Astrocyte (in vitro differentiated cells and primary cell): ENCODE data around the gene MBP.

Source experiments
- EZH2 ChIP-seq: IDR thresholded peaks from 2 replicates; pipeline ENCODE4 v1.6.1; 2012; ENCODE audit warnings: mild to moderate bottlenecking, low read length, inconsistent platforms; ENCODE audit not compliant: insufficient read depth
- TF ChIP-seq, protein P1 (sequence below): IDR thresholded peaks from 2 replicates; pipeline ENCODE4 v1.5.1; 2011; ENCODE audit warnings: low read depth, mild to moderate bottlenecking, inconsistent platforms, low read length, moderate library complexity; ENCODE audit not compliant: insufficient read depth

DNA sequence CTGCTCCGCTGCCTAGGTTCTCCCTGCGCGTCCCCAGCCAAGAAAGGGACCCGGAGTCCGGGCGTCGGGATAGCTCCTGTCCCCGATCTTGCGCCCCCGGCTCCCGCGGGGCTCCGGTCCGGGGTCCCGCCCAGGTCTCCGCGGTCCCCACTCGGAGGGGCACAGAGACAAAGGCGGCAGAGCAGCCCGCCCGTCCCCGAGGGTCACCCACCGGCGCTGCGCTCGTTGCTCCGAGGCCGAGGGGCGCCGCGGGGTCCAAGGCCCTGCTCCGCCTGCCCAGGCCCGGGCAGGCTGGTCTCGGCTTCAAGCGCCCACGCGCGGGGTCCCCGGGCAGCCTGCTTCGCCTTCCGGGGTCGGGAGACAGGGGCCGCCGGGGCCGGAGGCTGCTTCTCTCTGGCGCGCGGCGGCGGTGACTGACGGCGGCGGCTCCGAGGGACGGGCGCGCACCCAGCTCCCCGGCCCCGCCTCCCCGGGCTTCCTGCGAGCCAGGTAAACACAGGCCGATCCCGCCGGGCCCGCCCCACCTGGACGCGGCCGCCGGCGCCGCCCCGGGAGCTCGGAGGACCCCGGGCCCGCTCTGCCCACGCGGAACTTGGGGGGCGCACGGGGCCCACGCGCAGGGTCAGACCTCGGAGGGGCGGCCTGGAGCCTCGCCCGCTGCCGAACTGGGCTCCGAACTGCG is at the start of gene MBP:
- TF ChIP-seq, protein P1, sequence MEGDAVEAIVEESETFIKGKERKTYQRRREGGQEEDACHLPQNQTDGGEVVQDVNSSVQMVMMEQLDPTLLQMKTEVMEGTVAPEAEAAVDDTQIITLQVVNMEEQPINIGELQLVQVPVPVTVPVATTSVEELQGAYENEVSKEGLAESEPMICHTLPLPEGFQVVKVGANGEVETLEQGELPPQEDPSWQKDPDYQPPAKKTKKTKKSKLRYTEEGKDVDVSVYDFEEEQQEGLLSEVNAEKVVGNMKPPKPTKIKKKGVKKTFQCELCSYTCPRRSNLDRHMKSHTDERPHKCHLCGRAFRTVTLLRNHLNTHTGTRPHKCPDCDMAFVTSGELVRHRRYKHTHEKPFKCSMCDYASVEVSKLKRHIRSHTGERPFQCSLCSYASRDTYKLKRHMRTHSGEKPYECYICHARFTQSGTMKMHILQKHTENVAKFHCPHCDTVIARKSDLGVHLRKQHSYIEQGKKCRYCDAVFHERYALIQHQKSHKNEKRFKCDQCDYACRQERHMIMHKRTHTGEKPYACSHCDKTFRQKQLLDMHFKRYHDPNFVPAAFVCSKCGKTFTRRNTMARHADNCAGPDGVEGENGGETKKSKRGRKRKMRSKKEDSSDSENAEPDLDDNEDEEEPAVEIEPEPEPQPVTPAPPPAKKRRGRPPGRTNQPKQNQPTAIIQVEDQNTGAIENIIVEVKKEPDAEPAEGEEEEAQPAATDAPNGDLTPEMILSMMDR: no peak
- TF ChIP-seq EZH2: peak; percentile 57
